GM18951 (cell line): ENCODE results near the gene GNA12.

Source experiments
- POLR2A ChIP-seq: IDR thresholded peaks from 4 replicates; pipeline ENCODE4 v1.6.1; 2011; ENCODE audit warnings: mild to moderate bottlenecking; ENCODE audit not compliant: insufficient read length, insufficient read depth; ENCODE audit errors: extremely low read depth
- in situ Hi-C: fragments of 300-500 bp; cut with MboI; formaldehyde crosslinking; loops from one replicate; pipeline ENCODE4 v1.12.0; 2022; ENCODE audit warnings: low sequenced_read_pairs, mixed read lengths, inconsistent platforms; ENCODE audit not compliant: unreplicated experiment

The GNA12 gene

GRCh38 chr7:2844153-2845033, at the start of gene GNA12:
GNA12 (minus strand) TSS chr7:2844308; CDS start chr7:2844161, 147 bp downstream.
- in situ Hi-C loops = no loop called here
- TF ChIP-seq POLR2A = peak; percentile 66

GRCh38 chr7:2893411-2893861, 49.3 kb upstream of the GNA12 start:
- no peak for TF ChIP-seq POLR2A
- in situ Hi-C loops = no loop called here

GRCh38 chr7:2892549-2892948, 48.4 kb upstream of the GNA12 start:
- TF ChIP-seq POLR2A = no peak
- in situ Hi-C loops = no loop called here

- in situ Hi-C loops = no loop called here
These were observed 43.7 kb upstream of the GNA12 start for GRCh38 chr7:2887816-2888215.

GRCh38 chr7:2886900-2887299, 42.8 kb upstream of the GNA12 start:
- TF ChIP-seq POLR2A = no peak
- in situ Hi-C loops = no loop called here

More at GRCh38 chr7:2887816-2888215, 43.7 kb upstream of the GNA12 start:
- TF ChIP-seq POLR2A = no peak

- in situ Hi-C loops = no loop called here
- no peak for TF ChIP-seq POLR2A
These were observed 42.3 kb upstream of the GNA12 start for GRCh38 chr7:2886391-2886790.

GRCh38 chr7:2884161-2884560, 40.1 kb upstream of the GNA12 start:
- TF ChIP-seq POLR2A = no peak
- in situ Hi-C loops = no loop called here

GRCh38 chr7:2883101-2883500, 39.0 kb upstream of the GNA12 start:
- in situ Hi-C loops = no loop called here
- TF ChIP-seq POLR2A = no peak

- in situ Hi-C loops = no loop called here
These were observed 38.0 kb upstream of the GNA12 start for GRCh38 chr7:2882111-2882510.

GRCh38 chr7:2880874-2881533, 36.9 kb upstream of the GNA12 start:
- no peak for TF ChIP-seq POLR2A
- in situ Hi-C loops = no loop called here

More at GRCh38 chr7:2882111-2882510, 38.0 kb upstream of the GNA12 start:
- TF ChIP-seq POLR2A = no peak

GRCh38 chr7:2880051-2880450, 35.9 kb upstream of the GNA12 start:
- TF ChIP-seq POLR2A = no peak
- in situ Hi-C loops = no loop called here

GRCh38 chr7:2879354-2879753, 35.2 kb upstream of the GNA12 start:
- in situ Hi-C loops = no loop called here

GRCh38 chr7:2878306-2878705, 34.2 kb upstream of the GNA12 start:
- in situ Hi-C loops = no loop called here
- TF ChIP-seq POLR2A = no peak

More at GRCh38 chr7:2879354-2879753, 35.2 kb upstream of the GNA12 start:
- no peak for TF ChIP-seq POLR2A
